Right hindlimb (tissue), 1 donor: ENCODE measurements around the gene PTBP1.
"Not testable (repeated sequence)": the region's sequence is repeated elsewhere in the genome, so short reads cannot be mapped to it uniquely, and the experiment has no call there.

ENCODE experiments used
- DNase-seq: peaks from one replicate; pipeline ENCODE4 v3.0.0-alpha.2; 2018

PTBP1 gene

GRCh38 chr19:811506-812048 is 14.3 kb downstream of the PTBP1 start:
- DNase-seq, result no peak

- no peak for DNase-seq
Measured at GRCh38 chr19:812049-812746, 14.9 kb downstream of the PTBP1 start.

GRCh38 chr19:812747-813218 is 15.5 kb downstream of the PTBP1 start:
- no peak for DNase-seq

- peak; percentile 24 for DNase-seq
Measured at GRCh38 chr19:813219-814151, 16.2 kb downstream of the PTBP1 start.

- DNase-seq, result peak; percentile 25
Measured at GRCh38 chr19:814152-815078, 17.2 kb downstream of the PTBP1 start.

DNA sequence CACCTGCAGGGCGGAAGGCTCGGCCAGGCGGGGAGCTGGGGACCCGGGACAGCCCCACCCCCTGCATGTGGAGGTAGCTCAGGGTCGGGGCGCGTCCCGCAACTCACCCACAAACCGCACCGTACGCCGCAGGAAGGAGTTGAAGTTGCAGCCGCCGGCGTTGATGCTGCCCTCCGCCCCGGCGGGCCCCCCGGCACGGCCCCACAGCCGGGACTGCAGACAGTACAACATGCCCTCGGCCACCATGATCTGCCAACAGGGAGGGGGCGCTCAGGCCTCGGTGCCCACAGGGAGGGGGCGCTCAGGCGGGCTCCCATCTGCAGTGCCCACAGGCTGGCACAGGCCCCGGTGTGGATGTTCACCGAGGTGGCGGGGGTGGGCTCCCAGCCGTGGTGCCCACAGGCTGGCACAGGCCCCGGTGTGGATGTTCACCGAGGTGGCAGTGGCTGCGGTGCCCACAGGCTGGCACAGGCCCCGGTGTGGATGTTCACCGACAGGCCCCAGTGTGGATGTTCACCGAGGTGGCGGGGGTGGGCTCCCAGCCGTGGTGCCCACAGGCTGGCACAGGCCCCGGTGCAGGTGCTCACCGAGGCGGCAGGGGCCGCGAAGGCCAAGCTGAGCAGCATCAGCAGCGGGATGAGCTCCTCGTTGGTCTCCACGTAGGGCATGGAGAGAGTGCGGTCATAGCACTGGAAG is 18.0 kb downstream of the PTBP1 start:
- peak; percentile 12 for DNase-seq

GRCh38 chr19:815775-816499 is 18.7 kb downstream of the PTBP1 start:
- no peak for DNase-seq

DNA sequence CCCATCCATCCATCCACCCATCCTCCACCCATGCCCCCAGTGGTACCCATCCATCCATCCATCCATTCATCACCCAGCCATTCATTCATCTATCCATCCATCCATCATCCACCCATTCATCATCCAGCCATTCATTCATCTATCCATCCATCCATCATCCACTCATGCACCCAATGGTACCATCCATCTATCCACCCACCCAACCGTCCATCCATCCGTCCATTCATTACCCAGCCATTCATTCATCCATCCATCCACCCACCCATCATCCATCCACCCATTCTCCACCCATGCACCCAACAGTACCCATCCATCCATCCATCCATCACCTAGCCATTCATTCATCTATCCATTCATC is 19.2 kb downstream of the PTBP1 start:
- no peak for DNase-seq

DNA sequence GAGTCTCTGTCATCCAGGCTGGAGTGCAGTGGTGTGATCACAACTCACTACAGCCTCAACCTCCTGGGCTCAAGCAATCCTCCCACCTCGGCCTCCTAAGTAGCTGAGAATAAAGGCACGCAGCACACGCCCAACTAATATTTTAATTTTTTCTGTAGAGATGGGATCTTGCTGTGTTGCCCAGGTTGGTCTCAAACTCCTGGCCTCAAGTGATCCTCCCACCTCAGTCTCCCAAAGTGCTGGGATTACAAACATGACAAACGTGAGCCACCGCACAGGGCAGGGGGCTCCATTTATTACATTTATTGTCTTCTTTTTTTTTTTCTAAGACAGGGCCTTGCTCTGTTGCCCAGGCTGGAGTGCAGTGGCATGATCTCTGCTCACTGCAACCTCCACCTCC is 23.0 kb downstream of the PTBP1 start:
- DNase-seq, result not testable (repeated sequence)

GRCh38 chr19:821231-821824 is 24.1 kb downstream of the PTBP1 start:
- peak; percentile 25 for DNase-seq

GRCh38 chr19:821825-822503 is 24.7 kb downstream of the PTBP1 start, which contains the start of gene PLPPR3:
PLPPR3 (minus strand) TSS chr19:821955; CDS start chr19:821559, 396 bp downstream.
- DNase-seq, result peak; percentile 34

GRCh38 chr19:823565-824121 is 26.4 kb downstream of the PTBP1 start:
- DNase-seq, result peak; percentile 21

- DNase-seq, result peak; percentile 14
Measured at GRCh38 chr19:824885-825284, 27.6 kb downstream of the PTBP1 start.

- no peak for DNase-seq
Measured at GRCh38 chr19:825897-826644, 28.8 kb downstream of the PTBP1 start.

GRCh38 chr19:827314-827709 is 30.1 kb downstream of the PTBP1 start:
- no peak for DNase-seq

- peak; percentile 25 for DNase-seq
Measured at GRCh38 chr19:827710-828321, 30.6 kb downstream of the PTBP1 start, which contains the start of gene AZU1. AZU1 (plus strand) TSS chr19:827837; CDS start chr19:827847, 10 bp downstream.

DNA sequence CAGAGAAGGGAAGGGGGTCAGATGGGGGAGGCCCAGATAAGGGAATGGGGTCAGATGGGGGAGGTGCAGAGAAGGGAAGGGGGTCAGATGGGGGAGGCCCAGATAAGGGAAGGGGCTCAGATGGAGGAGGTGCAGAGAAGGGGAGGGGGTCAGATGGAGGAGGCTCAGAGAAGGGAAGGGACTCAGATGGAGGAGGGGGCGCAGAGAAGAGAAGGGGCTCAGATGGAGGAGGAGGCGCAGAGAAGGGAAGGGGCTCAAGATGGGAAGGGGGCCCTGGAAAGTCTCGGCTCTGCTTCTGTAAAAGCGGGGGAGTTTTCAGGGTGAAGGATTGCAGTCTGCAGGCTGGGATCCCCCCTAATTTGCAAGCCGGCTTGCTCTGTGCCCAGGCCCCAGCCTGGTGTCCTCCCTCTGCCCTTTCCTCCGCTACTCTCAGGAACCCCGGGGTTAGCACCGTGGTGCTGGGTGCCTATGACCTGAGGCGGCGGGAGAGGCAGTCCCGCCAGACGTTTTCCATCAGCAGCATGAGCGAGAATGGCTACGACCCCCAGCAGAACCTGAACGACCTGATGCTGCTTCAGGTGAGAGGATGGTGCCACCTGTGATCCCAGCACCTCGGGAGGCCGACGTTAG is 32.0 kb downstream of the PTBP1 start:
- no peak for DNase-seq
